Karpas-422 (cell line): ENCODE results near the gene RNASE12. TPM values are rescaled to one million over a fixed set of nuclear protein-coding genes. Genes with fewer than 3 reads are reported as not detected.
A peak's percentile ranks its signal among the peaks of the same experiment; 100 is the strongest.

ENCODE experiments used
- DNase-seq: peaks from one replicate; pipeline ENCODE4 v3.0.0-alpha.2; 2015
- H2AFZ ChIP-seq: fragments of 200-600 bp; sonication (generic); 2 replicates; pipeline ENCODE4 v1.6.1; 2014; ENCODE audit warnings: antibody characterized with exemption, low read length, mixed read lengths
- H3K27ac ChIP-seq: fragments of 200-600 bp; sonication (generic); 2 replicates; pipeline ENCODE4 v1.5.1; 2014; ENCODE audit warnings: mild to moderate bottlenecking, low read length, moderate library complexity
- H3K27me3 ChIP-seq: fragments of 200-600 bp; sonication (generic); 2 replicates; pipeline ENCODE4 v1.6.1; 2014; ENCODE audit warnings: low read length, mixed read lengths
- H3K36me3 ChIP-seq: fragments of 200-600 bp; sonication (generic); 2 replicates; pipeline ENCODE4 v1.6.1; 2014; ENCODE audit warnings: low read length, mixed read lengths; ENCODE audit not compliant: insufficient read depth
- H3K4me1 ChIP-seq: fragments of 200-600 bp; sonication (generic); 2 replicates; pipeline ENCODE4 v1.6.1; 2014; ENCODE audit warnings: mild to moderate bottlenecking, low read length, mixed read lengths
- H3K4me2 ChIP-seq: fragments of 200-600 bp; sonication (generic); 2 replicates; pipeline ENCODE4 v1.6.1; 2014; ENCODE audit warnings: low read length, low read depth, mild to moderate bottlenecking; ENCODE audit not compliant: poor library complexity, severe bottlenecking
- H3K4me3 ChIP-seq: fragments of 200-600 bp; sonication (generic); 2 replicates; pipeline ENCODE4 v1.5.1; 2014; ENCODE audit warnings: mild to moderate bottlenecking, antibody characterized with exemption, low read length, mixed read lengths
- H3K79me2 ChIP-seq: fragments of 200-600 bp; sonication (generic); 2 replicates; pipeline ENCODE4 v1.6.1; 2014; ENCODE audit warnings: mild to moderate bottlenecking, low read length, mixed read lengths
- H3K9ac ChIP-seq: fragments of 200-600 bp; sonication (generic); 2 replicates; pipeline ENCODE4 v1.6.0; 2014; ENCODE audit warnings: low read length
- H3K9me2 ChIP-seq: fragments of 200-600 bp; sonication (generic), shearing (Covaris generic); replicated peaks from 2 replicates; pipeline ENCODE4 v1.6.0; 2014; ENCODE audit warnings: mild to moderate bottlenecking, low read length, moderate library complexity; ENCODE audit not compliant: insufficient read depth
- H3K9me3 ChIP-seq: fragments of 300-700, 200-600 bp; sonication (generic); 2 replicates; pipeline ENCODE4 v1.6.1; 2014; ENCODE audit warnings: low read length, mixed read lengths
- H4K20me1 ChIP-seq: fragments of 200-600 bp; sonication (generic); 2 replicates; pipeline ENCODE4 v1.6.1; 2014; ENCODE audit warnings: mild to moderate bottlenecking, antibody characterized with exemption, low read length, low read depth; ENCODE audit not compliant: insufficient read depth
- total RNA-seq: library from RNA; depleted of rRNA; stranded (reverse); fragments of >200 nt; shearing (Covaris generic); gene quantifications from 2 replicates; pipeline ENCODE4 v1.2.3, GENCODE V29; 2014; ENCODE audit warnings: low replicate concordance; rRNA removed

RNASE12 gene
- not detected in 2 replicates for total RNA-seq

GRCh38 chr14:20591235-20591634, at the start of gene RNASE12:
TSS of gene RNASE12 (minus strand) at chr14:20591376. CDS start at chr14:20590723, 653 bp downstream.
- Histone ChIP-seq H3K4me3 (no peak within 1 kb of the TSS), H3K9ac (no peak within 1 kb of the TSS), H3K36me3 (no peaks in the 10 kb centered on the region), H3K4me1 (no peaks in the 10 kb centered on the region), H3K27ac (no peak within 1 kb of the TSS), H3K79me2 (no peaks in the 10 kb centered on the region), H2AFZ (no peak within 1 kb of the TSS), H3K27me3 (no peaks in the 10 kb centered on the region), H4K20me1 (no peaks in the 10 kb centered on the region), H3K9me3 (no peaks in the 10 kb centered on the region), H3K4me2 (no peak within 1 kb of the TSS), H3K9me2 (no peaks in the 10 kb centered on the region)
- no peak for DNase-seq

GRCh38 chr14:20632831-20633691, 41.9 kb upstream of the RNASE12 start:
- Histone ChIP-seq H3K4me2 (peak overlapping the region; percentile 6), H3K36me3 (no peaks in the 10 kb centered on the region), H3K4me3 (no peak overlapping the region), H4K20me1 (no peaks in the 10 kb centered on the region), H3K27me3 (no peaks in the 10 kb centered on the region), H3K4me1 (peaks cover 11% of the 10 kb centered on the region), H3K79me2 (no peaks in the 10 kb centered on the region), H3K9ac (no peak overlapping the region), H2AFZ (no peak overlapping the region), H3K27ac (no peak overlapping the region), H3K9me2 (no peaks in the 10 kb centered on the region), H3K9me3 (no peaks in the 10 kb centered on the region)
- DNase-seq: peak; percentile 91

GRCh38 chr14:20632448-20632830, 41.3 kb upstream of the RNASE12 start:
- no peaks in the 10 kb centered on the region for H3K27me3 ChIP-seq
- no peak overlapping the region for H3K4me3 ChIP-seq
- H3K36me3 ChIP-seq: no peaks in the 10 kb centered on the region
- H3K4me1 ChIP-seq: peaks cover 11% of the 10 kb centered on the region
- peak overlapping the region; percentile 6 for H3K4me2 ChIP-seq
- H4K20me1 ChIP-seq: no peaks in the 10 kb centered on the region
- no peak overlapping the region for H3K27ac ChIP-seq
- H3K9ac ChIP-seq: no peak overlapping the region
- no peak overlapping the region for H2AFZ ChIP-seq
- no peaks in the 10 kb centered on the region for H3K79me2 ChIP-seq
- H3K9me2 ChIP-seq: no peaks in the 10 kb centered on the region
- H3K9me3 ChIP-seq: no peaks in the 10 kb centered on the region
- DNase-seq: no peak

- Histone ChIP-seq H3K9ac (no peak overlapping the region), H3K9me3 (no peaks in the 10 kb centered on the region), H2AFZ (no peak overlapping the region), H3K27me3 (no peaks in the 10 kb centered on the region), H3K4me3 (no peak overlapping the region; the same call in 1 of the 2 replicates), H3K4me1 (peaks cover 11% of the 10 kb centered on the region), H3K36me3 (no peaks in the 10 kb centered on the region), H3K27ac (no peak overlapping the region), H3K4me2 (peak overlapping the region; percentile 33), H3K9me2 (no peaks in the 10 kb centered on the region), H4K20me1 (no peaks in the 10 kb centered on the region), H3K79me2 (no peaks in the 10 kb centered on the region)
- no peak for DNase-seq
Measured at GRCh38 chr14:20631880-20632389, 40.8 kb upstream of the RNASE12 start.

- H3K27ac ChIP-seq: no peak overlapping the region
- no peaks in the 10 kb centered on the region for H3K27me3 ChIP-seq
- no peaks in the 10 kb centered on the region for H3K9me3 ChIP-seq
- H3K4me3 ChIP-seq: no peak overlapping the region; the same call in 1 of the 2 replicates
- H3K79me2 ChIP-seq: no peaks in the 10 kb centered on the region
- no peak overlapping the region for H3K9ac ChIP-seq
- peak overlapping the region; percentile 33 for H3K4me2 ChIP-seq
- H3K36me3 ChIP-seq: no peaks in the 10 kb centered on the region
- H4K20me1 ChIP-seq: no peaks in the 10 kb centered on the region
- H3K4me1 ChIP-seq: peaks cover 11% of the 10 kb centered on the region
- no peaks in the 10 kb centered on the region for H3K9me2 ChIP-seq
- peak; percentile 85 for DNase-seq
- H2AFZ ChIP-seq: no peak overlapping the region
Measured at GRCh38 chr14:20631023-20631879, 40.1 kb upstream of the RNASE12 start.

- Histone ChIP-seq H3K4me3 (no peak overlapping the region), H2AFZ (no peak overlapping the region)
Measured at GRCh38 chr14:20630340-20631022, 39.3 kb upstream of the RNASE12 start.

GRCh38 chr14:20628063-20628854, 37.1 kb upstream of the RNASE12 start:
- Histone ChIP-seq H3K4me1 (peaks cover 17% of the 10 kb centered on the region), H3K4me2 (no peak overlapping the region), H2AFZ (no peak overlapping the region), H3K4me3 (no peak overlapping the region), H3K27me3 (no peaks in the 10 kb centered on the region), H3K36me3 (no peaks in the 10 kb centered on the region), H3K9me3 (no peaks in the 10 kb centered on the region), H3K79me2 (no peaks in the 10 kb centered on the region), H3K9ac (no peak overlapping the region), H4K20me1 (no peaks in the 10 kb centered on the region), H3K9me2 (no peaks in the 10 kb centered on the region), H3K27ac (no peak overlapping the region)
- DNase-seq: no peak

More at GRCh38 chr14:20630340-20631022, 39.3 kb upstream of the RNASE12 start:
- no peaks in the 10 kb centered on the region for H3K36me3 ChIP-seq
- H3K4me2 ChIP-seq: no peak overlapping the region
- H3K9me2 ChIP-seq: no peaks in the 10 kb centered on the region
- DNase-seq: no peak
- H3K4me1 ChIP-seq: peaks cover 11% of the 10 kb centered on the region
- H4K20me1 ChIP-seq: no peaks in the 10 kb centered on the region
- no peaks in the 10 kb centered on the region for H3K79me2 ChIP-seq
- no peak overlapping the region for H3K9ac ChIP-seq
- no peaks in the 10 kb centered on the region for H3K27me3 ChIP-seq
- no peaks in the 10 kb centered on the region for H3K9me3 ChIP-seq
- H3K27ac ChIP-seq: no peak overlapping the region
